Glutamatergic neuron (in vitro differentiated cells): ENCODE results near the gene PLSCR4. TPM values are rescaled to one million over a fixed set of nuclear protein-coding genes. Genes with fewer than 3 reads are reported as not detected.

Experiments
- DNase-seq: peaks from one replicate; pipeline ENCODE4 v3.0.0; 2022
- H3K27ac Mint-ChIP-seq: one replicate; pipeline ENCODE4 v1.8.0; 2020; ENCODE audit warnings: mild to moderate bottlenecking, mixed read lengths, inconsistent platforms; ENCODE audit not compliant: unreplicated experiment
- H3K27me3 Mint-ChIP-seq: one replicate; pipeline ENCODE4 v1.8.0; 2020; ENCODE audit warnings: mild to moderate bottlenecking, moderate library complexity, mixed read lengths, inconsistent platforms; ENCODE audit not compliant: unreplicated experiment
- H3K36me3 Mint-ChIP-seq: one replicate; pipeline ENCODE4 v1.8.0; 2020; ENCODE audit warnings: mild to moderate bottlenecking, mixed read lengths, inconsistent platforms; ENCODE audit not compliant: unreplicated experiment
- H3K4me1 Mint-ChIP-seq: one replicate; pipeline ENCODE4 v1.8.0; 2020; ENCODE audit warnings: mild to moderate bottlenecking, low read depth, mixed read lengths, inconsistent platforms; ENCODE audit not compliant: unreplicated experiment
- H3K4me3 Mint-ChIP-seq: one replicate; pipeline ENCODE4 v1.8.0; 2020; ENCODE audit warnings: mild to moderate bottlenecking, mixed read lengths, inconsistent platforms; ENCODE audit not compliant: unreplicated experiment
- H3K9me3 Mint-ChIP-seq: one replicate; pipeline ENCODE4 v1.8.0; 2020; ENCODE audit warnings: mild to moderate bottlenecking, moderate library complexity, mixed read lengths, inconsistent platforms; ENCODE audit not compliant: unreplicated experiment
- total RNA-seq: library from RNA; stranded (reverse); fragmentation: NEBNext Ultra II Directional; extraction: Animal tissue kit (Norgen Biotek cat#: 25700); gene quantifications from one replicate; pipeline ENCODE4 v1.2.1, GENCODE V29; 2021; ENCODE audit not compliant: unreplicated experiment
- TF ChIP-seq, protein P1 (sequence below): fragments of 200-600 bp; sonication (generic); IDR thresholded peaks from one replicate; pipeline ENCODE4 v1.5.0; 2021; ENCODE audit not compliant: partially characterized antibody, unreplicated experiment

PLSCR4 gene
- total RNA-seq, 1 donor from 2014 or later = not detected

GRCh38 chr3:146218880-146219866, 31.7 kb downstream of the PLSCR4 start:
- H3K27me3 Mint-ChIP-seq = no peaks in the 10 kb centered on the region
- peak; percentile 32 for DNase-seq
- no peaks in the 10 kb centered on the region for H3K4me1 Mint-ChIP-seq
- no peak overlapping the region for H3K27ac Mint-ChIP-seq
- H3K36me3 Mint-ChIP-seq = no peaks in the 10 kb centered on the region
- TF ChIP-seq, protein P1, sequence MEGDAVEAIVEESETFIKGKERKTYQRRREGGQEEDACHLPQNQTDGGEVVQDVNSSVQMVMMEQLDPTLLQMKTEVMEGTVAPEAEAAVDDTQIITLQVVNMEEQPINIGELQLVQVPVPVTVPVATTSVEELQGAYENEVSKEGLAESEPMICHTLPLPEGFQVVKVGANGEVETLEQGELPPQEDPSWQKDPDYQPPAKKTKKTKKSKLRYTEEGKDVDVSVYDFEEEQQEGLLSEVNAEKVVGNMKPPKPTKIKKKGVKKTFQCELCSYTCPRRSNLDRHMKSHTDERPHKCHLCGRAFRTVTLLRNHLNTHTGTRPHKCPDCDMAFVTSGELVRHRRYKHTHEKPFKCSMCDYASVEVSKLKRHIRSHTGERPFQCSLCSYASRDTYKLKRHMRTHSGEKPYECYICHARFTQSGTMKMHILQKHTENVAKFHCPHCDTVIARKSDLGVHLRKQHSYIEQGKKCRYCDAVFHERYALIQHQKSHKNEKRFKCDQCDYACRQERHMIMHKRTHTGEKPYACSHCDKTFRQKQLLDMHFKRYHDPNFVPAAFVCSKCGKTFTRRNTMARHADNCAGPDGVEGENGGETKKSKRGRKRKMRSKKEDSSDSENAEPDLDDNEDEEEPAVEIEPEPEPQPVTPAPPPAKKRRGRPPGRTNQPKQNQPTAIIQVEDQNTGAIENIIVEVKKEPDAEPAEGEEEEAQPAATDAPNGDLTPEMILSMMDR = peak; percentile 93
- H3K9me3 Mint-ChIP-seq = no peaks in the 10 kb centered on the region
- no peak overlapping the region for H3K4me3 Mint-ChIP-seq

DNA sequence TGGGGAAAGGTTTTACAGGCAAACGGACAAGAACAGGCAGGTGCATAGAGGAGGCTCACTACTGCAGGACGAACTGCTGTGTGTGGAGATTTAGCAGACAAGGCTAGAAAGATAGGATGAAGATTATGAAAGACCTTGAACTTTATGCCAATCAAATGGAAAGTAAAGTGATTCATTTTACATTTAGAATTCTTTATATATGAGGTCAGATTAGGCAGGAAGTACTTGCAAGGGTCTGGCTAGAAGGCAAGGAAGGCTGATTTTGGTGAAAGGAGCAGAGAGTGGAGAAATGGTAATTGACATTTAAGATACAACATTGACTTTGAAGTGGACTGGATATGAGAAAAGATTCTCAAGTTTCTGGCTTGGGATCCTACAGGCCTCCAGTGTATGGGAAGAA, 33.6 kb downstream of the PLSCR4 start:
- Mint-ChIP-seq H3K27ac (no peak overlapping the region), H3K27me3 (no peaks in the 10 kb centered on the region), H3K9me3 (no peaks in the 10 kb centered on the region), H3K4me3 (no peak overlapping the region), H3K36me3 (no peaks in the 10 kb centered on the region), H3K4me1 (no peaks in the 10 kb centered on the region)
- no peak for DNase-seq
- TF ChIP-seq, protein P1 = no peak

DNA sequence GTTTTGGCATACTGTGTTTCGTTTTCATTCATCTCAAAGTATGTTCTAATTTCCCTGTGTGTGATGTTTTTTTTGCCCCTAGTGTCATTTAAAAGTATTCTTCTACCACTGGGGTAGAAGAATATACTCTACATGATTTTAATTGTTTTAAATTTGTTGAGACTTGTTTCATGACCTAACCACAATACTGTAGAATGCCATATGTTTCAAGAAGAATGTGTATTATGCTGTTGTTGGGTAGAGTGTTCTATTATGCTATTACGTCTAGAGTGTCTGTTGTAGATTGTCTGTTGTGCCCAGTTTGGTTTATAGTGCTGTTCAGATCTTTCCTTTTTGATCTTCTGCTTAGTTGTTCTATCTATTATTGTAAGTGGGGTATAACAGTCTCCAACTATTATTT, 36.4 kb downstream of the PLSCR4 start:
- no peak overlapping the region for H3K4me3 Mint-ChIP-seq
- H3K36me3 Mint-ChIP-seq = no peaks in the 10 kb centered on the region
- no peaks in the 10 kb centered on the region for H3K9me3 Mint-ChIP-seq
- no peaks in the 10 kb centered on the region for H3K27me3 Mint-ChIP-seq
- no peak overlapping the region for H3K27ac Mint-ChIP-seq
- TF ChIP-seq, protein P1 = no peak
- no peaks in the 10 kb centered on the region for H3K4me1 Mint-ChIP-seq
- no peak for DNase-seq

DNA sequence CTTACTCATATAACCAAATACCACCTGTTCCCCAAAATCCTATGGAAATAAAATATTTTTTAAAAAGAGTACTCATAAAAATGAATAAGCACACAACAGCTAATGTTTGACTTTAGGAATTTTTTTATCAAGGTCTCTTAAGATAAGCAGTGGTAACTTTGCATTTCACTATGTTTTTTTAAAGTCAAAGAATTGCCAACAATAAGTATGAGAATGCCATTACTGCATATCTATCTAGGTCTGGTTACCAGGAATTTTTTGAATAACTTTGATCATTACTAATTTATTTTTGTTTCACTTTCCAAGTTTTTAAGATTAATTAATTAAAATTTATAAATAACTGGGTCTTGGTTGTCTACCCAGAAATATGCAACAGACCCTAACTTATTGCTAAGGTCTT, 41.5 kb downstream of the PLSCR4 start:
- H3K36me3 Mint-ChIP-seq = no peaks in the 10 kb centered on the region
- no peaks in the 10 kb centered on the region for H3K9me3 Mint-ChIP-seq
- no peak for DNase-seq
- TF ChIP-seq, protein P1 = no peak
- H3K27me3 Mint-ChIP-seq = peaks cover 3% of the 10 kb centered on the region
- H3K4me1 Mint-ChIP-seq = no peaks in the 10 kb centered on the region
- H3K4me3 Mint-ChIP-seq = no peak overlapping the region
- no peak overlapping the region for H3K27ac Mint-ChIP-seq

DNA sequence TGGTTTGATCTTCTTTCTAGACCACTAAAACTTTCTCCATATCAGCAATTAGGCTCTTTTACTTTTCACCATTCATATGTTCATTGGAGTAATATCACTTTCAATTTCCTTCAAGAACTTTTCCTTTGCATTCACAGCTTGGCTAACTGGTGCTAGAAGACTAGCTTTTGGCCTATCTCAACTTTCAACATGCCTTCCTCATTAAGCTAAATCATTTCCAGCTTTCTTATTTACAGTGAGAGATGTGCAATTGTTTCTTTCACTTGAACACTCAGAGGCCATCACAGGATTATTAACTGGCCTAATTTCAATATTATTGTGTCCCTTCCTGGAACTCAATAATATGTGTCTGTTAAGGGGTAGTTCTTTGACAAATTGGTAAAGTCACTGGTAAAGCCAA, 47.1 kb downstream of the PLSCR4 start:
- TF ChIP-seq, protein P1 = no peak
- no peak for DNase-seq
- Mint-ChIP-seq H3K27me3 (peaks cover 3% of the 10 kb centered on the region), H3K27ac (no peak overlapping the region), H3K36me3 (no peaks in the 10 kb centered on the region), H3K4me3 (no peak overlapping the region), H3K9me3 (no peaks in the 10 kb centered on the region), H3K4me1 (no peaks in the 10 kb centered on the region)
